ENCODE measurements around the gene TOB1. TPM values are rescaled to one million over a fixed set of nuclear protein-coding genes. Genes with fewer than 3 reads are reported as not detected.

The TOB1 gene
- total and polyA plus RNA-seq, 9 of the 15 experiments (the other 6 are each of a cell fraction or from before 2014, with no cell fraction given) = 4.8 to 63.7 (median 13.2) TPM

- TF ChIP-seq ELF4 (CRISPR knock-in tag; IDR thresholded peaks at IDR 0.05) = no peak
Measured at GRCh38 chr17:50853781-50854180, 12.4 kb downstream of the TOB1 start (continued).

GRCh38 chr17:50853015-50853615 is 13.0 kb downstream of the TOB1 start:
- Histone ChIP-seq H3K4me2 (ENCODE audit: insufficient read depth, low read length) (peak overlapping the region; percentile 58; the same call in 1 of the 2 replicates), H3K79me2 (ENCODE audit: control insufficient read depth, insufficient read depth, low read length) (no peaks in the 10 kb centered on the region), H2AFZ (ENCODE audit: low read depth, low read length) (peak overlapping the region; percentile 91; the same call in 1 of the 2 replicates), H3K9ac (ENCODE audit: insufficient read depth in 1 of 2, low read depth in 2 of 2, low read length in 2 of 2) (no peak overlapping the region), H3K9me1 (ENCODE audit: control insufficient read depth, insufficient read depth, low read length) (no peaks in the 10 kb centered on the region), H3K4me1 (replicated peaks in 1 of 2; ENCODE audit: control insufficient read depth in 2 of 2, insufficient read depth in 2 of 2, low read length in 2 of 2) (peaks cover 3 to 16% of the 10 kb centered on the region in 2 experiments; a peak in 3 of 5 replicates), H3K27ac (ENCODE audit: extremely low read depth, low read depth, low read length) (no peak overlapping the region), H3K27me3 (ENCODE audit: control insufficient read depth in 2 of 2, insufficient read depth in 2 of 2, low read length in 2 of 2) (no peaks in the 10 kb centered on the region), H4K20me1 (replicated peaks; ENCODE audit: control insufficient read depth, insufficient read depth, low read length) (no peaks in the 10 kb centered on the region), H3K9me3 (replicated peaks; ENCODE audit: control insufficient read depth, insufficient read depth, low read depth, low read length) (0 out of 2 replicates have a peak, but pooled peaks cover under 1% of the 10 kb centered on the region), H3K4me3 (no peak overlapping the region), H3K36me3 (ENCODE audit: control insufficient read depth, insufficient read depth, low read length) (no peaks in the 10 kb centered on the region)
- no peak for FAIRE-seq
- no TSS peak for BruUV-seq (replicated peaks)
- in situ Hi-C loops (cut with MboI) (no loop called here), intact Hi-C loops (cut with micrococcal nuclease) (loop anchor here (5.0 kb wide), 1 partner anchor 299 kb away; the partner anchor contains the start of gene NME1)
- ATAC-seq = no peak
- ChIA-PET CTCF (ENCODE audit: low intra/inter-chr PET ratio) (interaction anchor here (1.1 to 3.3 kb wide), 3 partner anchors 97 to 204 kb away, joined by 3 to 26 read pairs (median 15); no protein-coding TSS in a partner anchor), POLR2A (interaction anchor here (0.6 to 8.4 kb wide), 14 partner anchors 8 to 297 kb away, joined by 3 to 146 read pairs (median 4); partner anchors contain the start of gene TOB1)
- TF ChIP-seq KAT7 (CRISPR knock-in tag; IDR thresholded peaks at IDR 0.05; ENCODE audit: borderline replicate concordance) (no peak), TAF7 (tag; IDR thresholded peaks at IDR 0.05) (no peak), ZNF398 (CRISPR knock-in tag; IDR thresholded peaks at IDR 0.05) (no peak), U2AF2 (optimal IDR thresholded peaks at IDR 0.05; ENCODE audit: low read depth, low read length) (no peak), CBFA2T3 (IDR thresholded peaks at IDR 0.05) (peak; percentile 41), ZNF347 (CRISPR knock-in tag; IDR thresholded peaks at IDR 0.05; ENCODE audit: low read depth) (no peak), ZNF699 (CRISPR knock-in tag; IDR thresholded peaks at IDR 0.05; ENCODE audit: insufficient replicate concordance) (no peak)
- 18% methylated on average over 6 of the region's 6 CpGs for WGBS (ENCODE audit: insufficient coverage, low coverage, missing lambda C conversion rate)
- no peak for DNase-seq (ENCODE audit: extremely low read depth in 1 of 4, low spot score in 3 of 4)

Data from K562 (cell line).